Measurements from ENCODE around the gene HAPLN2.

HAPLN2 gene

DNA sequence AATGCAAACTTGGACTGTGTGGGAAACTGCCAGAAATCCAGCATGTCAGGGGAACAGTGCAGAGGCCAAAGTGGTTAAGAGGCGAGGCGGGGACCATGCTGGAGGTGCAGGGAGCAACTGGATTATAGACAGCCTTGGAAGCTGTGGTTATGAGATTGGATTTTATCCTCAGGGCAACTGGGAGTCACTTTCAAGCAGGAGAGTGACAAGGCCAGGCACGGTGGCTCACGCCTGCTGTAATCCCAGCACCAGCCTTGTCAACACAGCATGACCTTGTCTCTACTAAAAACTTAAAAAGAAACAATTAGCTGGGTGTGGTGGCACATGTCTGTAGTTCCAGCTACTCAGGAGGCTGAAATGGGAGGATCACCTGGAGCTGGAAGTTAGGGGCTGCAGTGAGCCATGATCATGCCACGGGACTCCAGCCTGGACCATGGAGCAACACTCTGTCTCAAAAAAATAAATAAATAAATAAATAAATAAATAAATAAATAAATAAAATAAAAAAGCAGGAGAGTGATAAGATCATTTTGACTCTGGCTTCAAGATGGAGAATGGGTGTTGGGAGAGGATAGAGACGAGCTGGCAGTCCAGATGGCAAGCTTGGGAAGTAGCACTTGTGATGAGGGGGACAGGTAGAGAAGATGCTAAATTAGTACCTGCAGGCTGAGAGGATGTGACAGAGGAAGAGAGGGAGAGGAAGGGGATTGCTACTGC is 3.5 kb downstream of the HAPLN2 start:
- H3K4me3 ChIP-seq (ENCODE audit: low read depth, low read length), result no peak overlapping the region
- TF ChIP-seq, protein P1, sequence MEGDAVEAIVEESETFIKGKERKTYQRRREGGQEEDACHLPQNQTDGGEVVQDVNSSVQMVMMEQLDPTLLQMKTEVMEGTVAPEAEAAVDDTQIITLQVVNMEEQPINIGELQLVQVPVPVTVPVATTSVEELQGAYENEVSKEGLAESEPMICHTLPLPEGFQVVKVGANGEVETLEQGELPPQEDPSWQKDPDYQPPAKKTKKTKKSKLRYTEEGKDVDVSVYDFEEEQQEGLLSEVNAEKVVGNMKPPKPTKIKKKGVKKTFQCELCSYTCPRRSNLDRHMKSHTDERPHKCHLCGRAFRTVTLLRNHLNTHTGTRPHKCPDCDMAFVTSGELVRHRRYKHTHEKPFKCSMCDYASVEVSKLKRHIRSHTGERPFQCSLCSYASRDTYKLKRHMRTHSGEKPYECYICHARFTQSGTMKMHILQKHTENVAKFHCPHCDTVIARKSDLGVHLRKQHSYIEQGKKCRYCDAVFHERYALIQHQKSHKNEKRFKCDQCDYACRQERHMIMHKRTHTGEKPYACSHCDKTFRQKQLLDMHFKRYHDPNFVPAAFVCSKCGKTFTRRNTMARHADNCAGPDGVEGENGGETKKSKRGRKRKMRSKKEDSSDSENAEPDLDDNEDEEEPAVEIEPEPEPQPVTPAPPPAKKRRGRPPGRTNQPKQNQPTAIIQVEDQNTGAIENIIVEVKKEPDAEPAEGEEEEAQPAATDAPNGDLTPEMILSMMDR (IDR thresholded peaks at IDR 0.05; ENCODE audit: borderline replicate concordance, insufficient read depth, low read depth, low read length), result no peak

DNA sequence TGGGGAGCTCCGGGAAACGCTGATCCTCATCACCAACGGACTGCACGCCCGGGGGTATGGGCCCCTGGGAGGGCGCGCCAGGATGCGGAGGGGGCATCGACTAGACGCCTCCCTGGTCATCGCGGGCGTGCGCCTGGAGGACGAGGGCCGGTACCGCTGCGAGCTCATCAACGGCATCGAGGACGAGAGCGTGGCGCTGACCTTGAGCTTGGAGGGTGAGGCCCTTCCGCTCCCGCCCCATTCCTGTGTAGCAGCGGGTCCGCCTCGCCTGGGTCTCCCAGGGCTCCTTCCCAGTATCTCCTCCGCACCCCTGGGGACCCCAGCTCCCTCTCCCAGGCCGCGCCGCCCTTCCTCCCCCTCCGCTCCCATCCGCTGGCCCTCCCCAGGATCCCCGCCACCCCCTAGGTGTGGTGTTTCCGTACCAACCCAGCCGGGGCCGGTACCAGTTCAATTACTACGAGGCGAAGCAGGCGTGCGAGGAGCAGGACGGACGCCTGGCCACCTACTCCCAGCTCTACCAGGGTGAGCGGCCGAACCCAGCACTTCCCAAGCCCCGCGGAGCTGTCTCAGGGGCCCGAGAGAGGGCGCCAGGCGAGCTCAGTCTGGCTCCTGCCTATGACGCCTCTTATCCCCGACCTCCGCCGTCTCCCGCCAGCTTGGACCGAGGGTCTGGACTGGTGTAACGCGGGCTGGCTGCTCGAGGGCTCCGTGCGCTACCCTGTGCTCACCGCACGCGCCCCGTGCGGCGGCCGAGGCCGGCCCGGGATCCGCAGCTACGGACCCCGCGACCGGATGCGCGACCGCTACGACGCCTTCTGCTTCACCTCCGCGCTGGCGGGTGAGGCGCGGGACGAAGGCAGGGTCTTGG is 5.0 kb downstream of the HAPLN2 start:
- H3K4me3 ChIP-seq (ENCODE audit: low read depth, low read length), result peak overlapping the region; percentile 42
- TF ChIP-seq, protein P1 (IDR thresholded peaks at IDR 0.05; ENCODE audit: borderline replicate concordance, insufficient read depth, low read depth, low read length), result peak; percentile 65

DNA sequence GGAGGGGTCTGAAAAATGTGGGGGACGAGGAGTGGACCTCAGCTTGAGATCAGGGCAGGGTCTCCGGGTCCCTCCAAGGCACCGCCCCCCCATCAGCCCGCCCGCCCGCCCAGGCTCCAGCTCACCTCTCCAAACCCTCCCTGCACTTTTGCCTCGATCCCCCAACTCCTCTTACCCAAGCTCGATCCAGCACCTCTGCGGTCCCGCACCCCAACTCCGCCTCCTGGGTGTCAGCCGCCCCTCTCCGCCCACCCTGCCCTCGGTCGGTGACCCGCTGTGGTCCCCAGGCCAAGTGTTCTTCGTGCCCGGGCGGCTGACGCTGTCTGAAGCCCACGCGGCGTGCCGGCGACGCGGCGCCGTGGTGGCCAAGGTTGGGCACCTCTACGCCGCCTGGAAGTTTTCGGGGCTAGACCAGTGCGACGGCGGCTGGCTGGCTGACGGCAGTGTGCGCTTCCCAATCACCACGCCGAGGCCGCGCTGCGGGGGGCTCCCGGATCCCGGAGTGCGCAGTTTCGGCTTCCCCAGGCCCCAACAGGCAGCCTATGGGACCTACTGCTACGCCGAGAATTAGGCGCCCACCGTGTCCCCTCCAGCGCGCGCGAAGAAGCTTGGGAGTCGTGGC is 5.7 kb downstream of the HAPLN2 start:
- peak overlapping the region; percentile 42 for H3K4me3 ChIP-seq (ENCODE audit: low read depth, low read length)
- TF ChIP-seq, protein P1 (IDR thresholded peaks at IDR 0.05; ENCODE audit: borderline replicate concordance, insufficient read depth, low read depth, low read length), result no peak

DNA sequence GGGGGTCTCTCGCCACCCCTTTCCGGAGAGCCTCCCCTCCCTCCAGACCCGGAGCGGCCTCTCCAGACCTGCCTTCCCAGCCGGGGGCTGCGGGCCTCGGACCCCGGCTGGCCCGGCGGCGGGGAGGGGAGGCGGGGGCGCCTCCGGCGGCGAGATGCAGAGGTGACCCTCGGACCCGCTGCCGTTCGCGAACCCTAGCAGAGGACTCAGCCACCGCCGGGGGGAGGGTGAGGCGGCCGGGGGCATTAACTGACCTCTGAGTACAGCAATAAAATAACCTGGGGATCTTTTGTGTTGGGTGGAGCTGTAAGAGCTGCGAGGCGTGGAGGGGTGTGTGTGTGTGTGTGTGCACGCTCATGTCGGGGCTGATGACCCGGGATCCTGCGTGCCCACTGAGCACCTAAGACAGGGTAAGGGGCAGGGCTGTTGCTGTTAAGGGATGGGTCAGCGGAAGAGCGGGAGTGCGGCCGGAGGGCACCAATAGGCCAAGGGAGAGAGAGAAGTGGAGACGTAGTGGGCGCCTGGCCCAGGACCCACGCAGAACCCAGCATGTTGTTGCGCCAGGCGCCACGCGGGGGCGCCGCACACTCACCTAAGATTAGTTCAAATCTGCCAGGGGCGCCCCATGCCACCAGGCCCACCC is 6.3 kb downstream of the HAPLN2 start:
- TF ChIP-seq, protein P1 (IDR thresholded peaks at IDR 0.05; ENCODE audit: borderline replicate concordance, insufficient read depth, low read depth, low read length), result peak; percentile 90
- H3K4me3 ChIP-seq (ENCODE audit: low read depth, low read length), result no peak overlapping the region

DNA sequence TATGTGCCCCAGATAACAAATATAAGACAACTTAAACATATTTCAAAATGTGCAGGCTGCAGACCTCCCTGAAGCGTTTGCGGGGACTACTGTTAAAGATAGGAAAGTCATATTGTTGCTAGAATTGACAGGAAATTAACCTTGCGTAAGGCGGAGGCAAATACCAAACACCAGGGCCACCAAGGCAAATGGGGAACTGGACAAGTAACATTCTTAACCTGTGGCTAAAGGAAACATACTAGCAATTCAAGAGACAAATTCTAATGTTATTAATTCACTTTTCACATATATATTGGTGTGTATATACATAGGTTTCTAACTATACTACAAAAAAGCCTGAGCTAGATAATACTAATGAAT is 6.8 kb downstream of the HAPLN2 start:
- no peak overlapping the region for H3K4me3 ChIP-seq (ENCODE audit: low read depth, low read length)
- TF ChIP-seq, protein P1 (IDR thresholded peaks at IDR 0.05; ENCODE audit: borderline replicate concordance, insufficient read depth, low read depth, low read length), result no peak

DNA sequence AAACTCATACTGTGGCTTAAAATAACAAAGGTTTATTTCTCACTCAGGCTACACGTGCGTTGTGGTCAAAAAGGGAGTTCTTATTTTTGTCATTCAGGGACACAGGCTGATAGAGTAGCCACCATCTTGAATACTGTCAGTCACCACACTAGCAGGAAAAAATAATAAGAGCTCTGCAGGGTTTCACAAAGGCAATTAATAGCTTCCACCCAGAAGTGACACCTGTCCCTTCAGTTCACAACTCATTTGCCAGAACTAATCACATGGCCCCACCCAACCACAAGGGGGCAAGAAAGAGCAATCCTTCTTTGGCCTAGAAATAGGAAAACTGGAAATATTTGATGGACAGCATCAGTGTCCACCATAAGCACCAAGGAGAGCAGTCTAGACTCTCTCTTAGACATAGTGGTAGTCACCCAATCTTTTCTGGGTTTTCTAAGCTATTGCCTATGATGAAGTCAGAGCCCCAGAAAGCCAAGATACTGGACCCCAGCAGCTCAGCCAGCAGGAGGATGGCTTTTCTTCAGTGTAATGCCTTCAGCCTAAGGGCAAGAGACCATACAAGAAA is 8.2 kb downstream of the HAPLN2 start:
- TF ChIP-seq, protein P1 (IDR thresholded peaks at IDR 0.05; ENCODE audit: borderline replicate concordance, insufficient read depth, low read depth, low read length), result peak; percentile 64
- H3K4me3 ChIP-seq (ENCODE audit: low read depth, low read length), result no peak overlapping the region
